Uterus (tissue), 2 donors: ENCODE measurements around the gene NPHP4.

Source experiments
- POLR2A ChIP-seq, 2 donors: fragments of 450-650 bp; IDR thresholded peaks; one replicate each; pipeline ENCODE4 v1.6.1; 2016; ENCODE audit warnings: antibody characterized with exemption in 2 of 2, mild to moderate bottlenecking in 1 of 2, moderate library complexity in 1 of 2
- TF ChIP-seq, protein P1 (sequence below), 4 experiments: fragments of 200-600 bp in 2 of 4; fragments of 450-650 bp in 2 of 4; sonication (generic) in 2 of 4; IDR thresholded peaks; one replicate each; pipeline ENCODE4 v1.5.1; 2016 to 2019; ENCODE audit warnings: antibody characterized with exemption in 4 of 4, mild to moderate bottlenecking in 2 of 4, moderate library complexity in 1 of 4

- TF ChIP-seq, protein P1, sequence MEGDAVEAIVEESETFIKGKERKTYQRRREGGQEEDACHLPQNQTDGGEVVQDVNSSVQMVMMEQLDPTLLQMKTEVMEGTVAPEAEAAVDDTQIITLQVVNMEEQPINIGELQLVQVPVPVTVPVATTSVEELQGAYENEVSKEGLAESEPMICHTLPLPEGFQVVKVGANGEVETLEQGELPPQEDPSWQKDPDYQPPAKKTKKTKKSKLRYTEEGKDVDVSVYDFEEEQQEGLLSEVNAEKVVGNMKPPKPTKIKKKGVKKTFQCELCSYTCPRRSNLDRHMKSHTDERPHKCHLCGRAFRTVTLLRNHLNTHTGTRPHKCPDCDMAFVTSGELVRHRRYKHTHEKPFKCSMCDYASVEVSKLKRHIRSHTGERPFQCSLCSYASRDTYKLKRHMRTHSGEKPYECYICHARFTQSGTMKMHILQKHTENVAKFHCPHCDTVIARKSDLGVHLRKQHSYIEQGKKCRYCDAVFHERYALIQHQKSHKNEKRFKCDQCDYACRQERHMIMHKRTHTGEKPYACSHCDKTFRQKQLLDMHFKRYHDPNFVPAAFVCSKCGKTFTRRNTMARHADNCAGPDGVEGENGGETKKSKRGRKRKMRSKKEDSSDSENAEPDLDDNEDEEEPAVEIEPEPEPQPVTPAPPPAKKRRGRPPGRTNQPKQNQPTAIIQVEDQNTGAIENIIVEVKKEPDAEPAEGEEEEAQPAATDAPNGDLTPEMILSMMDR (IDR thresholded peaks at IDR 0.05): no peak
- TF ChIP-seq POLR2A (IDR thresholded peaks at IDR 0.05): no peak
These were observed 142.7 kb downstream of the NPHP4 start for GRCh38 chr1:5849550-5849949.
